Jurkat, Clone E6-1 (cell line): ENCODE measurements around the gene CALHM3.
"Not testable (repeated sequence)": the region's sequence is repeated elsewhere in the genome, so short reads cannot be mapped to it uniquely, and the experiment has no call there.

Experiments
- DNase-seq: peaks from one replicate; pipeline ENCODE4 v3.0.0-alpha.2; 2011; ENCODE audit warnings: low read depth, low spot score
- H3K4me3 ChIP-seq: 2 replicates; pipeline ENCODE4 v1.5.1; 2011; ENCODE audit warnings: mild to moderate bottlenecking, low read length, control low read depth, moderate library complexity

CALHM3 gene

GRCh38 chr10:103504181-103504783 lies 25.2 kb upstream of the CALHM3 start:
- no peak overlapping the region for H3K4me3 ChIP-seq
- peak; percentile 60 for DNase-seq

- not testable (repeated sequence) for H3K4me3 ChIP-seq, DNase-seq
These were observed 24.7 kb upstream of the CALHM3 start for GRCh38 chr10:103503777-103504176.

GRCh38 chr10:103502849-103503660 lies 24.0 kb upstream of the CALHM3 start:
- H3K4me3 ChIP-seq: no peak overlapping the region
- DNase-seq: no peak

GRCh38 chr10:103501186-103501585 lies 22.1 kb upstream of the CALHM3 start:
- no peak overlapping the region for H3K4me3 ChIP-seq
- DNase-seq: no peak

GRCh38 chr10:103500481-103500880 lies 21.4 kb upstream of the CALHM3 start:
- H3K4me3 ChIP-seq: no peak overlapping the region
- no peak for DNase-seq

GRCh38 chr10:103499881-103500280 lies 20.8 kb upstream of the CALHM3 start:
- DNase-seq: no peak
- no peak overlapping the region for H3K4me3 ChIP-seq

- DNase-seq: no peak
- H3K4me3 ChIP-seq: no peak overlapping the region
These were observed 20.0 kb upstream of the CALHM3 start for GRCh38 chr10:103498936-103499638.

GRCh38 chr10:103497161-103497915 lies 18.3 kb upstream of the CALHM3 start:
- no peak overlapping the region for H3K4me3 ChIP-seq

GRCh38 chr10:103495321-103495720 lies 16.3 kb upstream of the CALHM3 start:
- H3K4me3 ChIP-seq: no peak overlapping the region
- no peak for DNase-seq

More at GRCh38 chr10:103497161-103497915, 18.3 kb upstream of the CALHM3 start:
- no peak for DNase-seq

- no peak for DNase-seq
- peak overlapping the region; percentile 16; the same call in 1 of the 2 replicates for H3K4me3 ChIP-seq
These were observed 15.2 kb upstream of the CALHM3 start for GRCh38 chr10:103493916-103494877.

- peak within 1 kb of the TSS; percentile 18 for H3K4me3 ChIP-seq
- DNase-seq: peak; percentile 28
These were observed 14.4 kb upstream of the CALHM3 start, which contains the start of gene NEURL1 for GRCh38 chr10:103493362-103493915. Gene NEURL1 (plus strand): TSS chr10:103493705. CDS start chr10:103494388, 683 bp downstream.

- DNase-seq: no peak
- H3K4me3 ChIP-seq: no peak overlapping the region
These were observed 13.7 kb upstream of the CALHM3 start for GRCh38 chr10:103492655-103493261.

GRCh38 chr10:103491729-103492364 lies 12.8 kb upstream of the CALHM3 start:
- DNase-seq: no peak
- no peak overlapping the region for H3K4me3 ChIP-seq

GRCh38 chr10:103490986-103491314 lies 11.9 kb upstream of the CALHM3 start:
- DNase-seq: no peak
- no peak overlapping the region for H3K4me3 ChIP-seq

GRCh38 chr10:103487410-103487708 lies 8.3 kb upstream of the CALHM3 start:
- no peak overlapping the region for H3K4me3 ChIP-seq
- DNase-seq: no peak

- DNase-seq, H3K4me3 ChIP-seq: not testable (repeated sequence)
These were observed 7.8 kb upstream of the CALHM3 start for GRCh38 chr10:103486635-103487409.
